Left renal cortex interstitium (tissue), 4 donors: Measurements from ENCODE around the gene NUDT1. TPM values are rescaled to one million over a fixed set of nuclear protein-coding genes. Genes with fewer than 3 reads are reported as not detected.

Experiments used
- DNase-seq, 4 donors: peaks; one replicate each; pipeline ENCODE4 v3.0.0-alpha.2; 2013; ENCODE audit warnings: low read depth in 4 of 4, low spot score in 2 of 4, missing footprints in 1 of 4
- polyA plus RNA-seq, 4 donors: library from polyadenylated mRNA; unstranded; fragments of 120-200 nt; gene quantifications; one replicate each; pipeline ENCODE4 v1.2.1, GENCODE V29; 2013; ENCODE audit not compliant: insufficient read length in 4 of 4

Gene NUDT1
- 10 to 100 TPM; 20.1 to 30.2 (median 22.8) TPM for polyA plus RNA-seq

DNA sequence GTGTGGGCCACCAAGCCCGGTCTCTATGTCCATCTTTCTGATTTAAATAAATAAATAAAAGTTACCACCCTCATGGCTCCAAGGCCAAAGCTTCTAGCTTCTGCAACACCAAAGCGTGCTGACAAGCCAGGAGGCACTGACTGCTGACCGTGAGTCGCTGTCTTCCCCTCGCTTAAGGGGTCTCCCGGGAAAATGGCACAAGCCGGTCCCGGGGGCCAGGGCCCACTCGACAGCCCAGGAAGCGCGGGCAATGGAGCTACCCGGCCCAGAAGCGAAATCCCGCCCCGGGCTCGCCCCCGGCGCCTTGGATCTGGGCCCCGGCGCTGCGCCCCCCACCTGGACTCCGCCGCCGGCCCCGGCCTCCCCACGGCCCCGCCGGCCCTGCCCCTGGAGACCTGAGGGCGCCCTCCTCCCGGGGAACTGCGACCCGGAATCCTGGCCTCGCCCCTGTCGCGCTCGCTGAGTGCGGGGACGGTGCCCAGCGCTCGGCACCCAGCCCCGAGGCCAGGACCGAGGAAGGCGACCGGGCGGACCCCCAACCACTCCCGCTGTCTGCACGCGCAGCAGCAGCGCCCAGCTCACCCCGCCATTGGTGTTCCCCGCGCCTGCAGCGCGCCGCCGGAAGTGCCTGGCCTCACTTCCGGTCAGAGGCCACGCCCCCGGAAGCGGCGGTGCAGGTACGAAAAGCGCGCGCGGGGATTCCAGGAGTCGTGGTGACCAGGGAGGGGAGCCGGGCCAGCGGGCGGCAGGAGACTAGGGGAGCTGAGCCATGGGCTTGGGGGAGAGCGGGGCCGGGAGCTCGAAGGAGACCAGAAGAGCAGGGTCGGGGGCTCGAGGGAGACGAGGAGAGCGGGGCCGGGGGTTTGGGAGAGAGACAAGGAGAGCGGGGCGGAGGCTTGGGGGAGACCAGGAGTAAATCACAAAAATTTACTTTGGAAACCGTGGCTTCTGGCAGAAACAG, at the start of gene NUDT1, which contains the start of gene MRM2:
TSS of gene NUDT1 (plus strand) at position 647 of the 961 bp plus-strand sequence. CDS start 2,349 bp downstream, outside the sequence.
TSS of gene MRM2 (minus strand) at position 626 of the 961 bp plus-strand sequence. CDS start at position 590, 36 bp downstream.
- peak; percentile 25 to 70 (median 58) for DNase-seq

- no peak for DNase-seq
Measured at GRCh38 chr7:2192831-2193534, 49.0 kb upstream of the NUDT1 start.

DNA sequence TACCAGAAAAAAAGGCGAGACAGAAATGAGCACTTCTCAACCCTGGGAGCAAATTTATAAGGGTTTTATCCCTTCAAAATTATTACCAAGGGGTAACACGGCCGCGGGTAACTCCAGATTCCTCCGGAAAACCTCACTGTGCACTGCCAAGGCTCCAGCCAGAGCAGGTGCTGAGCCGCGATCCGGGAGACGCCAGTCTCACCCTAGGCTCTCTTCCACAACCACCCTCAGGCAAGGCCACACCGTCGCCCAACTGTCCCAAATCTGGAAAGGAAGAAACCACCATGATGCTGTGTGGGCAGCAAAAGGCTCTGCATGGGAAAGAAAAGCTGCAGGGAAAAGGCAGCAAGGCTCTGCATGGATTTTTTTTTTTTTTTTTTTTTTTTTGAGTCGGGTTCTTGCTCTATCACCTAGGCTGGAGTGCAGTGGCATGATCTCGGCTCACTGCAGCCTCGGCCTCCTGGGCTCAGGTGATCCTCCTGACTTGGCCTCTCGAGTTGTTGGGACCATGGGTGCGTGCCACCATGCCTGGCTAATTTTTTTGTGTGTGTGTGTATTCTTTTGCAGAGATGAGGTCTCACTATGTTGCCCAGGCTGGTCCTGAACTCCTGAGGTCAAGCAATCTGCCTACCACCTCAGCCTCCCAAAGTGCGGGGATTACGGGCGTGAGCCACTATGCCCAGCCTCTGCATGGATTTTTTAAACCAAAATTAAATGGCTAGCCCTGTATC, 48.3 kb upstream of the NUDT1 start:
- DNase-seq = no peak

GRCh38 chr7:2195400-2196246, 46.4 kb upstream of the NUDT1 start:
- no peak for DNase-seq

DNA sequence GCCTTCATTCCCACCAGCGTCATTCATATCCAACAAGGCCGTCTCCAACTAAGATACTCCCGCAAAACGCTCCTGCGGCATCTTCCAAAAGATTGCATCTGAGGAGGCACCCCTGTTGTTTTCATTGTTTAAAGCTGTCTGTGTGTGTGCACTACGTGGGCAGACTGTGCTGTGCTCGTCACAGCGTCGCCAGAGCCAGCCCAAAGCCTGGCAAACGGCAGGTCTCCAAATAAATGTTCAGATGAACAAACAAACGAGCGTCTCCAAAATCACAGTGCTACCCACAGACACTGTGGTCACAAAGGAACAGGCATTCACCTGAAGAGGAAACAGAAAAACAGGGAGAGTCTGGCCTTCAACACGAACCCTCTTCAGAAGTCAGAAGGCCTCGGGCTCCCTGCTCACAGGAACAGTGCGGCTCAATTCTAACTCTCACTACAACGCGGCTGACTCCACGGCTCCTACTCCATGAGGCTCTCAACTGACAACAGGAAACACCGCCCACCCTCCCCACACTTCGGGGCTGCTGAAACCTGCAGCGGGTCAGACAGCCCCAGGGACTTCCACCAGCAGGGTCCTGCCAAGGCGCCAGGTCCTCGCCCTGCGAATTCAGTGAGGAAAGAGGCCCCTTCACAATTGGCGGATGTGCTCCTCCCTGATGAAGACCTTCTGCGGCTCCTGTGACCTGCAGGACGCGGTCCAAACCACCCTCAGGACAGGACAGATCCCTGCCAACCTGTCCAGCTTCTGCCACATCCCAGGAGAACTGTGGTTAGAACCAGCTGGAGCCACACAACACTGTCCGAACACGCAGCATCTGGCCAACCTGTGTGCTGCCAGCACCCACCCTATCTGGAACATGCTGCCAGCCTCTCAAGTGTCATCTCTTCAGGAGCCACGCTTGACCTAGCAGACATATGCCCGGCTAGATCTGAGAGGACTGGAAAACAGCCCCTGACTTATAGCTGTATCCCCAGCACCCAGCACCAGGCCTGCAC, 45.3 kb upstream of the NUDT1 start:
- no peak for DNase-seq

DNA sequence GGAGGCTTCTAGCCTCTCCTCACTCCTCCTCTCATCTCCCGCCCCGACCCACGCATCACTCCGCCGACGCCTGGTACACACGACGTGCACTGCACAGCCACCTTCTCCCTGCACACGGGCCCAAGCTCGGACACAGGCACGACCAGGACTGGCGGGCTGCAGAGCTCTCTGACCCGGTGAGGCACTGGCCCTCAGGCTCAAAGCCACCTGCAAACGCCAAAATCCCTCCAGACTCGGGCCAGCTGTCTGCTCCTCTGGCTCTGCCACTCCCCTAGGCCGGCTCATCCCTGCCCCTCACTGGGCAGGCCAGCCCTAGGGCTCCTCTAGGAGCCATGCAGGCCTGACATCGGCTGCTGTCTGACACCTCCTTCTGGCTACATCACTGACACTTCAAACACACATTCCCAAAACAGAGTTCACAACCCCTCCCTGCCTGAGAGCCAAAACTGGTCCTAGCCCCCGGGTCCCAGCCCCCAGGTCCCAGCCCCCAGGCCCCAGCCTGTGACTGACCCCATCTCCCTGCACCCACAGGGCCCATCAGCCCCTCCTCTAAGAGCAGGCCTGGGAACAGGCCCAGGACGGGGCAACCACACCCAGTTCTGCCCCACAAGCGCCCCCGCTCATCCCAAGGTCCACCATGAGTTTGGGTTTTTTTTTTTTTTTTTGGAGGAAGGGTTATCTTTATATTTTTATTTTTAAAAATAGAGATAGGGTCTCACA, 44.4 kb upstream of the NUDT1 start:
- DNase-seq = no peak

- no peak for DNase-seq
Measured at GRCh38 chr7:2198206-2198605, 43.8 kb upstream of the NUDT1 start.

- no peak for DNase-seq
Measured at GRCh38 chr7:2198760-2199159, 43.3 kb upstream of the NUDT1 start.

DNA sequence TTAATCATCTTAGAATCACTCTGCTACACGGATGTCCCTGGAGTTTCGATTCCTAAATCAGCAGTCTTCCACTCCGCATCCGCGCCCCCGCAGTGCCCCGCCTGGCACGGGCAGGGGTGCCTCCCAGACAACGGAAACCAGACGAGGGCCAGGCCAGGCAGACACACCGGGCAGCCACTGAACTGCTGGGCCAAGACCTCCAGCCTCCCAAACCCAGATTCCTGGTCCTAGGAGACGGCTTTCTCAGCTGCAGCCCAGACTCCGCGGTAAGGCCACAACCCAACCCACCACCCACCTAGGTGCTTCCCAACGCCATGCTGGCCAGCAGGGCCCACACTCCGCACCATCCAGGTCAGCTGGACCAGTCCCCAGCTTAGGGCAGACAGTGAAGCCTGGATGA, 42.5 kb upstream of the NUDT1 start:
- DNase-seq = no peak

DNA sequence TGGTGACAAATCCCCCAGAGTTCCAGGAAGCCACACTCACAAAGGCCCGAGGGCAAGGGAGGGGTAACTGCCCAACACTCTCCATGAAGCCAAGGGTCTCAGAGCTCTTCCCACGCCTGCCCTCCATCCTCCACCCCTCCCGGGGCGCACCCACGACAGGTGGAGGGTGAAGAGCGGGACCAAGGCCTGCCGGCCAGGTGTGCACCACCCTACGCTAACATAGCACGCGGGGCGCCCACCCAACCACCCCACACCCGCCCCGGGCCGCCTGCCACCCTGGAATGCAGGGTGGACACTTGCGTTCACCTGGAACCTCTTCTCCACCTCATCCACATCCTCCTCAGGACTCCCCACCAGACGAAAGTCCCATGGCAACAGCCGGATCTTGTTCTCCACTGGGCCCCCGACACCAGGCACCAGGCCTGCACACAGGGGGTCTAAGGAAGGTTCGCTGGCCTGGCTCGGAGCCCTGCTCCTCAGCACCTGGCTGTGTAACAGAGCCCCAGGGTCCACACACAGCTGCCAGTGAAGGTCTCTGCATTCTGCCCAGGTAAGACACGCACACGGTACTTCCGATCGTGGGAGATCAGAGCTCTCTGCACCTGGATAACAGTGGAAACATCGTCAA, 42.0 kb upstream of the NUDT1 start:
- DNase-seq = no peak

DNA sequence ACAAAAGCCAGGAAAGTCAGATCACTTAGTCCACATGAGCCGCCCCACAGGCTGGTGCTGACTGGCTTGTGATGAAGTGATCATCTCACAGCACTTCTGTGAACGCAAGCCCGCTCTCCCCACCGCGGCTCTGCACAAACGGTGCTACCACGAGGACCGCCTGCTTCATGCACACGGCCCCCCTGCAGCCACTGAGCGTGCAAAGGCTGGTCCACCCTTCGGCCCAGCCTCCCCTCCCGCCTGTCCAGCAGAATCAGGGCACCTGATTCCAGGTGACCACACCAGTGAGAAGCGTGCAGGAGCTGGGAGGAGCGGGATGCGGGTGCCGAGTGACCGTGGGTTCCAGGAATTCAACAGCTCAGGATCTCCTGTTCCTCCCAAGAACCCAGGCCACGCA, 41.4 kb upstream of the NUDT1 start:
- DNase-seq = no peak

DNA sequence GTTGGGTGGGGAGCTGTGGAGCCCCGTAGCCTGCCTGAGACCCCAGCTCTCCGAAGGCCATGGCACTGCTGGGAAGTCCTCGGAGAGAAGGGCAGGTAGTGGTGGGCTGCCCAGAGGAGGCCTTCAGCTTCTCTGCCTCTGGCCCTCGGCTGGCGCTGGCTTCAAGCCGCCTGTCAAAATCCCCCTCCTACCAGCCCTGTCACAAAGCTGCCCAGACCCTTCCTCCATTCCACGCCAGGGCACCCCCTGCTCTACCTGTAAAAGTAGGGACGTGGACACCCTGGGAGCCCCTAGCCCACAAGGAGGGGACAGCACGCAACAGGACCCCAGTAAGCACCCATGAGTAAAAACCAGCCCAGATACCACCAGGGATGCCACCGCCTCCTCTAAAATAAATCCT, 40.9 kb upstream of the NUDT1 start:
- DNase-seq = no peak

DNA sequence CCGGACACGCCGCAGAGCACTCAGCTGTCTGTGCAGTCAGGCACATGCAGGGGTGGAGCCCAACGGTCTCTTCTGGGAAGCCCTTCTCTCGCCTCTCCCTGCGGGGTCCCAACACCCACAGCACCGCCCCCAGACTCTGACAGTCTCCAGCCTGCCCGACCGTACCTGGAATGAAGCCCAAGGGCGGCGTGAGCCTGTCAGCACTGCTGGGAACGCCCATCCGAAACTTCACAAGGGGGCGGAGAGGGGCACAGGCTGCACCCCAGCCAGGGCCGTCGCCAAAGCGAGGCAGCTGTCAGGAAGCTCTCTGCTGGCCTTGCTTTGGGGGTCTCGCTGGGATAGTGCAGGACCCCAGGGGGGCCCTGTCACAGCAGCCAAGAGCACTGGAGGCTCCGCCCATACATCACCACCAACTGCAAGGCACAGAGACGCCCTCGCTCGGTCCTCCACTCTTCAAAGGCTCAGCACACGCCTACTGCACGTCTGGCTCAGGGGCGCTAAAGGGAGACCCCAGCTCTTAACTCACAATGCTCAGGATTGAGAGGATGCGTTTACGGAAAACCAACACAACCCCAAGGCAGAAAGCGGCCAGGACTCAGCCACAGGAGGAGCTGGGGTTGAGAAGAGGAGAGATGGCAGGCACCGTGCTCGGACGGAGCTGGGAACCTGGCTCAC, 40.2 kb upstream of the NUDT1 start:
- no peak for DNase-seq

- DNase-seq = no peak
Measured at GRCh38 chr7:2202361-2202761, 39.7 kb upstream of the NUDT1 start.

- peak in 2 of 4 donors; percentile 30 to 46 for DNase-seq
Measured at GRCh38 chr7:2202901-2203765, 38.9 kb upstream of the NUDT1 start.

DNA sequence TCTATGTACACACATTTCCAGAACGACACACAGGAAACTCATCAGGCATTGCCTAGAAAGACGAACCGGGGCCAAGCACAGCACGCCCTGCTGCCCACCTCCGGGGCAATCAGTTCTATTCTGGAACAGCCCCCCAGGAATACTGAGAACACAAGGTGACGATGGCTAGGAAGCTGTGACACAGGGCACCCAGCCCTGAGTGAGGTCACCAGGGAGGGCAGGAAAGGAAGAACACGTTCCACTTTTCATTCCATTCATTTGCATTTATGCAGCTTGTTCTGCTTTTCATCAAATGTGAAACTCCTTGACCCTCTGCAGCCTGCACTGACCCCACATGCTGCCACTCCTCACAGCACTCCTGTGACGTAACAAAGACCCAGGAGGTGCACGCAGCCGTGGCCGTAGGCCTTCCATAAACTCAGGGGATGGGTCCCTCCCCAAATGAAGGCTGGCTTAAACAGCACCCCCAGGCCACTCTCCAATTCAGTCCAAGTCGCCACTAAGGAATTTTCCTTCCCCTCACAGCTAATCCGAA, 38.2 kb upstream of the NUDT1 start:
- DNase-seq = no peak
